ENCODE data around the gene GINS1. TPM values are rescaled to one million over a fixed set of nuclear protein-coding genes. Genes with fewer than 3 reads are reported as not detected.
"Not testable (repeated sequence)": the region's sequence is repeated elsewhere in the genome, so short reads cannot be mapped to it uniquely, and the experiment has no call there.

GINS1 gene
- total RNA-seq, 2 experiments from 2014 or later: 22.8 to 29.9 TPM

DNA sequence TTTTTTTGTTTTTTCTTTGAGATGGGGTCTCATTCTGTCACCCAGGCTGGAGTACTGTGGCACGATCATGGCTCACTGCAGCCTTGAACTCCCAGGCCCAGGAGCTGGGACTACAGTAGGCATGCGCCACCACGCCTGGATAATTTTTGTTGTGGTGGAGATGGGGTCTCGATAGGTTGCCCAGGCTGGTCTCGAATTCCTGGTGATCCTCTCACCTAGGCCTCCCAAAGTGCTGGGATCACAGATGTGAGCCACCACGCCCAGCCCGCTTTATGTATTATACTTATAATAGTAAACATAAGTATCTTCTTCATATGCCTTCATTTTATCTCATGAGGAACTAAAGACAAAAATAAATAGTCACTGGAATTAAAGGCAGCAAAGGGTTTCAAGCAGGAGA lies 63.5 kb downstream of the GINS1 start:
- Histone ChIP-seq H3K4me3 (ENCODE audit: low read depth, low read length, poor library complexity, severe bottlenecking) (no peak overlapping the region), H3K9me2 (ENCODE audit: insufficient read depth, low read length) (no peaks in the 10 kb centered on the region), H3K27ac (ENCODE audit: low read depth, low read length, poor library complexity, severe bottlenecking) (no peak overlapping the region), H3K9me3 (ENCODE audit: low read length) (no peaks in the 10 kb centered on the region), H3K79me2 (ENCODE audit: insufficient read depth, low read depth, low read length) (no peaks in the 10 kb centered on the region), H3K4me1 (ENCODE audit: insufficient read depth, low read length, poor library complexity, severe bottlenecking) (no peaks in the 10 kb centered on the region), H3K4me2 (ENCODE audit: low read length) (no peak overlapping the region), H3K36me3 (ENCODE audit: insufficient read depth, low read length) (no peaks in the 10 kb centered on the region), H4K20me1 (ENCODE audit: insufficient read depth, low read length) (no peaks in the 10 kb centered on the region), H2AFZ (ENCODE audit: low read length) (no peak overlapping the region)
- no peak for DNase-seq (ENCODE audit: low spot score)
- intact Hi-C loops (cut with micrococcal nuclease; ENCODE audit: unreplicated experiment): no loop called here
- TF ChIP-seq CTCF (conservative IDR thresholded peaks at IDR 0.05; ENCODE audit: low read length): no peak
- no peak for TF ChIP-seq EZH2phosphoT487 (IDR thresholded peaks at IDR 0.05; ENCODE audit: borderline replicate concordance, low read depth, low read length)
- no TSS peak for BruUV-seq (replicated peaks)
- ChIA-PET POLR2A (interaction anchor here (0.6 kb wide), 1 partner anchor 82 kb away, joined by 6 read pairs; no protein-coding TSS in a partner anchor), CTCF (ENCODE audit: unreplicated experiment) (no interaction called here)

DNA sequence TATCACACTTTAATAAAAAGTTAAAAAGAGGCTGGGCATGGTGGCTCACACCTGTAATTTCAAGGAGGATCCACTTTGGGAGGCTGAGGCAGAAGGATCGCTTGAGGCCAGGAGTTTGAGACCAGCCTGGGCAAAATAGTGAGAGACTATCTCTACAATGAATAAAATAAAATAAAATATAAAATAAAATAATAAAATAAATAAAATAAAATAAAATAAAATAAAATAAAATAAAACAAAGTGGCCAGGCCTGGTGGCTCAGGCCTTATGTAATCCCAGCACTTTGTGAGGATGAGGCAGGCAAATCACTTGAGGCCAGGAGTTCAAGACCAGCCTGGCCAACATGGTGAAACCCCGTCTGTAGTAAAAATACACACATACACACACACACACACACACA lies 65.8 kb downstream of the GINS1 start:
- POLR2A ChIA-PET; H2AFZ ChIP-seq (ENCODE audit: low read length); BruUV-seq (replicated peaks); H3K4me3 ChIP-seq (ENCODE audit: low read depth, low read length, poor library complexity, severe bottlenecking); H3K9me2 ChIP-seq (ENCODE audit: insufficient read depth, low read length); H4K20me1 ChIP-seq (ENCODE audit: insufficient read depth, low read length); H3K9me3 ChIP-seq (ENCODE audit: low read length); H3K4me1 ChIP-seq (ENCODE audit: insufficient read depth, low read length, poor library complexity, severe bottlenecking); H3K4me2 ChIP-seq (ENCODE audit: low read length); H3K27ac ChIP-seq (ENCODE audit: low read depth, low read length, poor library complexity, severe bottlenecking); intact Hi-C loops (cut with micrococcal nuclease; ENCODE audit: unreplicated experiment); DNase-seq (ENCODE audit: low spot score); H3K36me3 ChIP-seq (ENCODE audit: insufficient read depth, low read length); CTCF ChIA-PET (ENCODE audit: unreplicated experiment); H3K79me2 ChIP-seq (ENCODE audit: insufficient read depth, low read depth, low read length): not testable (repeated sequence)

- no peaks in the 10 kb centered on the region for H4K20me1 ChIP-seq (ENCODE audit: insufficient read depth, low read length)
- no peak for TF ChIP-seq CTCF (conservative IDR thresholded peaks at IDR 0.05; ENCODE audit: low read length)
- TF ChIP-seq EZH2phosphoT487 (IDR thresholded peaks at IDR 0.05; ENCODE audit: borderline replicate concordance, low read depth, low read length): no peak
- H3K36me3 ChIP-seq (ENCODE audit: insufficient read depth, low read length): no peaks in the 10 kb centered on the region
- no peaks in the 10 kb centered on the region for H3K9me2 ChIP-seq (ENCODE audit: insufficient read depth, low read length)
- CTCF ChIA-PET (ENCODE audit: unreplicated experiment): no interaction called here
- no peak overlapping the region for H3K4me3 ChIP-seq (ENCODE audit: low read depth, low read length, poor library complexity, severe bottlenecking)
- no peak overlapping the region for H2AFZ ChIP-seq (ENCODE audit: low read length)
- H3K4me2 ChIP-seq (ENCODE audit: low read length): no peak overlapping the region
- no peaks in the 10 kb centered on the region for H3K9me3 ChIP-seq (ENCODE audit: low read length)
- H3K4me1 ChIP-seq (ENCODE audit: insufficient read depth, low read length, poor library complexity, severe bottlenecking): no peaks in the 10 kb centered on the region
- POLR2A ChIA-PET: no interaction called here
- no peaks in the 10 kb centered on the region for H3K79me2 ChIP-seq (ENCODE audit: insufficient read depth, low read depth, low read length)
- no TSS peak for BruUV-seq (replicated peaks)
- H3K27ac ChIP-seq (ENCODE audit: low read depth, low read length, poor library complexity, severe bottlenecking): no peak overlapping the region
- DNase-seq (ENCODE audit: low spot score): no peak
- intact Hi-C loops (cut with micrococcal nuclease; ENCODE audit: unreplicated experiment): no loop called here
Measured at GRCh38 chr20:25476106-25477013, 68.9 kb downstream of the GINS1 start.

All from OCI-LY7 (cell line).